Measurements from ENCODE around the gene RMDN2.
"Not testable (repeated sequence)": the region's sequence is repeated elsewhere in the genome, so short reads cannot be mapped to it uniquely, and the experiment has no call there.

Gene RMDN2

DNA sequence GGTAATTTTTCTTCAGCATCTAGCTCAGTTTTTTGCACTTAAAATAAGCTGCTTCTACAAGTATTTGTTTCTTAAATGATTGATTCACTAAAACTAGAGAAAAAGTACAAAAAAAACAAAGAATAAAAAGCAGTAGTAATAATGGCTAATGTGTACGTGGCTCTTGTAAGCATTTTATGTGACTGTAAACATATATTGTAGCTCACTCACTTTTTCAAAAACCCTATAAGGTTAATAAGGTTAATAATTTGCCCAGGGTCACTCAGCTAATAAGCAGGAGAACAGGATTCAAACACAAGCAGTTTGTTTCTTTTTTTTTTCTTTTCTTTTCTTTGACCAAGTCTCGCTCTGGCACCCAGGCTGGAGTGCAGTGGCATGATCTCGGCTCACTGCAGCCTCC lies 67.5 kb downstream of the RMDN2 start:
- DNase-seq (ENCODE audit: low spot score), result no peak

DNA sequence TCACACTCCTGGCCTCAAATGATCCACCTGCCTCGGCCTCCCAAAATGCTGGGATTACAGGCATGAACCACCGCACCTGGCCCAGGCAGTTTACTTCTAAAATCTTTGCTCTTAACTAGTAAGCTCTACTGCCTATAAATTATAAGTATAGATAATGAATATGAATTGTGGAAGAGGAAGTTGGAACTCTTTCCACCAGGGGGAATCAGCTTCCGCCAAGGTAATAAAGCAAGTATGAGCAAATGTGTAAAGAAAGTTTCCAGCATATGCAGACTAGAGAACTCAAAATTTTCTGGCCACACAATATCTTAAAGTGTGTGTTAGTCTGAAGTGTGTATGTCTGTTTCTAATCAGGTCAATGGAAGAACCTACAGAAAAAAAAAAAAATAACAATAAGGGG lies 68.1 kb downstream of the RMDN2 start:
- no peak for DNase-seq (ENCODE audit: low spot score)

DNA sequence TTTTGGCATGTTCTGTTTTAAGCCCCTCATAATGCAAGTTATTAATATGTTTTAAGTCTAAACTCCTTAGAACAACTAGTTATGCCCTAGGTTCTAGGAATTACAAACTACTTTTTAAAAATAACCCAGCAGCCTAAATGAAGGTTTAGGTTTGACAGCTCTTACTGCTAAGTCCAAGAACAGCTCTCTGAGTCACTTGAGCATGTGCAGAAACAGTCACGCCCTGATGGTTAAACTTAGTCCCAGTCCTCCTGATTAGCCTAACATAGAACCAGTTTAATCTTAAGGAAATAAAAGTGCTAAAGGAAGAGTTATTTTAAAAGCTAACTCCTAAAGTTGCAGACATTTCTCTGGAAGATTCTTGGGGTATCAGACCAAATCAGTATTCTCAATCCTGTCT lies 72.5 kb downstream of the RMDN2 start:
- no peak for DNase-seq (ENCODE audit: low spot score)

DNA sequence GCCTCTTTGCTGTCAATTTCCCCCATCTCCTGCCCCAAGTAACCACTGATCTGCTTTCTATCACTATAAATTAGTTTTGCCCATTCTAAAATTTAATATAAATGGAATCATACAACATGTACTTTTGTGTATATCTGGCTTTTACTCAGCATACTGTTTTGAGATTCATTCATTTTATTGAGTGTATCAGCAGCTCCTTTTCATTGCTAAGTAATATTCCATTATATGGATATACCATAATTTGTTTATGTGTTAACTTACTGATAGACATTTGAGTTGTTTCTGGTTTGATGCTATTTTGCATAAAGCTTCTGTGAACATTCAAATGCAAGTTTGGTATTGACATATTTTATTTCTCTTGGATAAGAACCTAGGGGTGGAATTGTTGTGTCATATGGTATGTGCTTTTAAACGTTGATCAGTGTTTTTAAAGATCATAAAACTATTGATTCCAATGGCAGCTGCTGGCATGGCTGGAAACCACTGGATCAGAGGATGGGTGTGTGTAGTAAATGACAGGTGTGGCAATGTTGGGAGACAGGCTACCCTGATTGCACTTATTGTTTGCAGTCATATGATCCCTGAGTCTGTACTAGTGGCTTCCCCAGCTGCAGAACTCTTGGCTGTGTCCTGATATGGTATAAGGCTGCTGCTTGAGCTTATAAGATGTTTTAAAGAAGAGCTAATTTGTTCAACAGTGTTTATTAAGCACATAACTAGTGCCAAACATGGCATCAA lies 75.6 kb downstream of the RMDN2 start:
- no peak for DNase-seq (ENCODE audit: low spot score)

DNA sequence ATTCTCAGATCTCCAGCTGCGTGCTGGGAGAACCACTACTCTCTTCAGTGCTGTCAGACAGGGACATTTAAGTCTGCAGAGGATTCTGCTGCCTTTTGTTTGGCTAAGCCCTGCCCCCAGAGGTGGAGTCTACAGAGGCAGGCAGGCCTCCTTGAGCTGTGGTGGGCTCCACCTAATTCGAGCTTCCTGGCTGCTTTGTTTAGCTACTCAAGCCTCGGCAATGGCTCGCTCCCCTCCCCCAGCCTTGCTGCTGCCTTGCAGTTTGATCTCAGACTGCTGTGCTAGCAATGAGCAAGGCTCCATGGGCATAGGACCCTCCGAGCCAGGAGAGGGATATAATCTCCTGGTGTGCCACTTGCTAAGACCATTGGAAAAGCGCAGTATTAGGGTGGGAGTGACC lies 85.1 kb downstream of the RMDN2 start:
- not testable (repeated sequence) for DNase-seq (ENCODE audit: low spot score)

DNA sequence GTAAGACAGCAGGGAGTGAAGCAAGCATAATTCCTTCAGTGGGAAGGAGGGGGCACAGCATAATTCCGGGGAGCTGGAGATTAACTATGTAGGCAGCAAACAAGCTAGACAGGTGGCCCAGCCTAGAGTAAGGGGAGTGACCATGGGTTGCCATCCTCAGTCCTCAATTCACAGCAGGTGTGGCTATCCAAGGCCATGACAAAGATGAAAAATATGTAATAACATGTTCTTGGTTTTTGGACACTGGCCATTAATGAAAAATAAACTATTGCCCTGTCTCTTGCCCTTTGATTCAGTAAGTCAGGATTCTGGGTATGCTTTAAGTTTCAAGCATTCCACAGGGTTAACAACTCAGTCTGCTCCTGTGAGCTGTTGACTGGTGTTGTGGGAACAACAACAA lies 85.9 kb downstream of the RMDN2 start:
- no peak for DNase-seq (ENCODE audit: low spot score)

DNA sequence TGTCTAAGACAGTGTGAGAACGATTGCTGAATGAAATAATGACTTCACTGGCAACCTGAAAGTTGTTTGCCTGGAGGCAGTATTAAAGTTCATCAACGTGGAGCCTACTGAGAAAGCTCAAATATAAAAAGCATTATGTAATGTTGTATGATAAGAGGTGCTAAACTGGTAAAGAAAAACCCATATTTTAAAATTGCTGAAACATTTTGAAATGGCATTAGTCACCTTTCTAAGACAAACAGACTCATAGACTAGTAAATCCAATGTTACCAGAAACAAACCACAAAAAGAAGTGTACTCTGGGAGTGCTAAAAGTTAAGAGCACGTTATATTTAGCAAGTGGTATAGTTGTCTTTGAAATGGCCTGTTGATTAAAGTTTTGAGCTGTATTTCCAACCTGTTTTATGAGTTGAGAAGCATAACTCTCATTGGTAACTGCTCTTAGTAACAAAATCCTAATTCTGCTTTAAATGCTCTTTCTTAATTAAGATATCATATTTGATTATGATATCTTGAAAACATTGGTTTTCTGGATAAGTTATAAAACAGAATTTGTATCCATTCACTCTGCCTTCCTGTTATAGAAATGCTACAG lies 88.2 kb downstream of the RMDN2 start:
- no peak for DNase-seq (ENCODE audit: low spot score)

DNA sequence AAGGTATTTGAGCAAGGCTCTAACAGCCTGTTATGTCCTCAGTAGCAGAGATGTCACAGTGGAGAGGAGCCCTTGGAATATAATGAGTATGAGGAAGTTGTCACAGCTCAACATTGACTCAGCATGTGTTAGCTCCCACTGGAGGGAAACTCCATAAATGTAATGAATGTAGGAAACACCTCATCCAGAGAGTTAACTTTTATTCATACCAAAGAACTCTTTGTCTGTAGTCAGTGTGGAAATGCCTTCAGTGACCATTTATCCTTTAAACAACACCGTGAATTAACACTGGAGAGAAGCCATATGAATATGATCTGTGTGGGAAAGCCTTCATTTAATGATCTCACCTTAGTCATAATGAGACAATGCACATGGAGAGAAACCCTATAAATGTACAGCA lies 91.1 kb downstream of the RMDN2 start:
- no peak for DNase-seq (ENCODE audit: low spot score)

DNA sequence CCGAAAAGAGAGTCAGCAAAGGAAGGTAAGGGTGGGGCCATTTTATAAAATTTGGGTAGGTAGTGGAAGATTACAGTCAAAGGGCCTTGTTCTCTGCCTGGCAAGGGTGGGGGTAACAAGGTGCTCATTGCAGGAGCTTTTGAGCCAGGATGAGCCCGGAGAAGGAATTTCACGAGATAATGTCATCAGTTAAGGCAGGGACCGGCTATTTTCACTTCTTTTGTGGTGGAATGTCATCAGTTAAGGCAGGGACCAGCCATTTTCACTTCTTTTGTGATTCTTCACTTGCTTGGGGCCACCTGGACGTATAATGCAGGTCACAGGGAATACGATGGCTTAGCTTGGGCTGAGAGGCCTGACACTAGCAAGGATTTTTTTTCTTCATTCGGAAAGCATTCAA lies 92.7 kb downstream of the RMDN2 start:
- no peak for DNase-seq (ENCODE audit: low spot score)

DNA sequence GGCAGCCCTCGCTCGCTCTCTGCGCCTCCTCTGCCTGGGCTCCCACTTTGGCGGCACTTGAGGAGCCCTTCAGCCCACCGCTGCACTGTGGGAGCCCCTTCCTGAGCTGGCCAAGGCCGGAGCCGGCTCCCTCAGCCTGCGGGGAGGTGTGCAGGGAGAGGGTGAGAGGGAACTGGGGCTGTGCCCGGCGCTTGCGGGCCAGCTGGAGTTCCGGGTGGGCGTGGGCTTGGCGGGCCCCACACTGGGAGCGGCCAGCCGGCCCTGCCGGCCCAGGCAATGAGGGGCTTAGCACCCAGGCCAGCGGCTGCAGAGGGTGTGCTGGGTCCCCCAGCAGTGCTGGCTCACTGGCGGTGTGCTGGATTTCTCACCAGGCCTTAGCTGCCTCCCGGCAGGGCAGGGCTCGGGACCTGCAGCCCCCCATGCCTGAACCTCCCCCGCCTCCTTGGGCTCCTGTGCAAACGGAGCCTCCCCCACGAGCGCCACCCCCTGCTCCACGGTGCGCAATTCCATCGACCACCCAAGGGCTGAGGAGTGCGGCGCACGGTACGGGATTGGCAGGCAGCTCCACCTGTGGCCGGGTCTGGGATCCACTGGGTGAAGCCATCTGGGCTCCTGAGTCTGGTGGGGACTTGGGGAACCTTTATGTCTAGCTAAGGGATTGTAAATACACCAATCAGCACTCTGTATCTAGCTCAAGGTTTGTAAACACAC lies 95.4 kb downstream of the RMDN2 start:
- DNase-seq (ENCODE audit: low spot score), result not testable (repeated sequence)

DNA sequence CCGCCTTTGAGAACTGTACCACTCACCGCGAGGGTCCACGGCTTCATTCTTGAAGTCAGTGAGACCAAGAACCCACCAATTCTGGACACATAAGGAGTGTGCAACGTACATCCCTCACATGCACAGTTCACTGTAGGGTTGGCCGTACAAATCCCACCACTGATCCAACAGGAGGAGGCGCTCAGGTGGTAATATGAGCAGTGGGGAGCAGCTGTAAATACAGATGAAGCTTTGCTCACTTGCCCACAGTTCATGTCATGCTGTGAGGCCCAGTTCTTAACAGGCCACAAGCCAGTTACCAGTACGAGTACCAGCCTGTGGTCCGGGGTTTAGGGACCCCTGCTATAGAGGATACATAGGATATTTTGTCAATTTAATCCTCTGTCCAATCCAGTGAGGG lies 96.5 kb downstream of the RMDN2 start:
- DNase-seq (ENCODE audit: low spot score), result no peak

DNA sequence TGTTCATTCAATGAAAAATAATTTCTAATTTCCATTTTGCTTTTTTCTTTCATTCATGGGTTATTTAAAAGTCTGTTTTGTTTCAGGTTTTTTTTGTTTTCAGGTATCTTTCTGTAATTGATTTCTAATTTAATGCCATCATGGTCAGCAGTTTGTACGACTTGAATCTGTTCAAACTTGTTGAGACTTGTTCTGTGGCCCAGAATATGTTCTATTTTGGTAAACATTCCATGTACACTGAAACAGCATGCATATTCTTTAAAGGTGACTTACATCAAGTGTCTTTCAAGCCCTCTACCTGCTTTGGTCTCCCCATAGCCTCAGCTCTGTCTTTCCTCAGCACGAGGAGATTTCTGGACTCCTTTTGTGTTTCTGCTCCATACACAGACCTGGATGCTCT lies 101.8 kb downstream of the RMDN2 start:
- DNase-seq (ENCODE audit: low spot score), result no peak

DNA sequence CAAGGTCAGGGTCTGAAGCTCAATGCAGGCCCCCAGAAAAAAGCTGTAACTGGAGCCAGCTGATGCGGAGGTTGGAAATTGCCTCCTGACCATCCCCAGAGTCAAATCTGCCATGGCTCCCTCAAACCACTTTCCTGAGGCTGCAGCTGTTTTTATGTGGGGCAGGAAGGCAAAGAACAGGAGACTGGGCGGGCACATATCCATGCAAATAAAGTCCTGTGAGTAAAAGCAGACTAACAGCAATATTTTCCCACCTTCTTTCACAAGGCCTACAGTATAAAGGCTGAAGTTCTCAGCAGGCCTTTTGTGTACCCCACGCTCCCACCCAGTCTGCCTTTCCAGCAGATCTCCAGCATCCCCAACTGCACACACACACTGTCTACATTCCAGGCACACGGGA lies 103.7 kb downstream of the RMDN2 start:
- DNase-seq (ENCODE audit: low spot score), result no peak

DNA sequence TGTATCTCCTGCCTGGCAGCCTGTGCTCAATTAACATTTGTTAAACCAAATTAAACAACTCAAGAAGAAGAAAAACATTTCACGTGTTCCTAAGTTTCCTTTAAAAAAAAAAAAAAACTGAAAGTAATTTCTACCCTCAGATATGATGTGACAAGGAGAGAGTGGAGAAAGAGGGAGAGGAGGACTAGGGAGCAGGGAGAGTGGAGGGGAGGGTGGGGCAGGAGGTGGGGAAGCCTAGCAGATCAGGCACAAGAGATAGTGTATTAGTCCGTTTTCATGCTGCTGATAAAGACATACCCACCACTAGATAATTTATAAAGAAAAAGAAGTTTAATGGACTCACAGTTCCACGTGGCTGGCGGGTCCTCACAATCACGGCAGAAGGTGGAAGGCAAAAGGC lies 104.4 kb downstream of the RMDN2 start:
- DNase-seq (ENCODE audit: low spot score), result no peak

DNA sequence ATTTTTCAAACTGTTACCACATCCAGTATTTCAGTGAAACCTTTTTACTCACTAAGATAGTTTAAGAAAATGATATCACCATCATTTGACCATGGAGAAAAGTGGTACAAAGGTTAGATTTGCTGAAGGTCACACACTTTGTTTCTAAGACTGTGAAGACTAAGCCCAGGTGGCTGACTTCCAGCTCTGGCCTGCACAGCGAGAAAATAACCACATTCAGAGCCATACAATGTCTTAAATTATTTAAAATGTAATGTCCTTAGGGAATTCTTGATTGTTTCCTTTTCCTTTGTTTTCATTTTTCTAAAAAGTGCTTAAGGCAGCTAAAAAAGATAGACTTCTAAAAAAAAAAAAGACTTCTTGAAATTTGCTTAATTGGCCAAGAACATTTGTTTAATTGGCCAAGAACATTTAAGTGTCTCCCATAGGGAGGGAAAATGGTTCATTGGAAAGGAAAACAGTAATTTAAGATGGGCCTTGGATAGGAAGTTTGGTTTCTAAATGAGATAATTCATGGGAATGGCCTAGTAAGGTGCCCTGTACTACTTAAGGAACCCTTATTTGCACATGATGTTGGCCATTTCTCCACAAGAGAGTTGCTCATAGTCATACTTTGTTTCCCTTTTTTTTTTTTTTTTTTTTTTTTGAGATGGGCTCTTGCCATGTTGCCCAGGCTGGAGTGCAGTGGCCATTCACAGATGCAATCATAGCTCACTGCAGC lies 105.7 kb downstream of the RMDN2 start:
- no peak for DNase-seq (ENCODE audit: low spot score)

DNA sequence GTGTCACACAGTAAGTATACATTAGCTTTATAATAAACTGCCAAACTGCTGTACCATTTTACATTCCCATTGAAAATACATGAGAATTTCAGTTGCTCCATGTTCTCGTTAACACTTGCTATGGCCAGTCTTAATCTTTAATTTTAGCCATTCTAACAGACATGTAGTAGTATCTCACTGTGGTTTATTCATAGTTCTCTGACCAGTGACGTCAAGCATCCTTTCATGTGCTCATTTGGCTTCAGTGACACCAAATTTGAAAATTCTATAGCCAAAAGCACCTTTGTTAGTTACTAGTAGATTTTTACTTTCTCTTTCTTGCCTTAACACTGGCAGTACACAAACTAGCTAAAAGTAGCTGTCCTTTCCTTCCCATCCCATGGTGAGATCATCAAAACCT lies 107.9 kb downstream of the RMDN2 start:
- no peak for DNase-seq (ENCODE audit: low spot score)

DNA sequence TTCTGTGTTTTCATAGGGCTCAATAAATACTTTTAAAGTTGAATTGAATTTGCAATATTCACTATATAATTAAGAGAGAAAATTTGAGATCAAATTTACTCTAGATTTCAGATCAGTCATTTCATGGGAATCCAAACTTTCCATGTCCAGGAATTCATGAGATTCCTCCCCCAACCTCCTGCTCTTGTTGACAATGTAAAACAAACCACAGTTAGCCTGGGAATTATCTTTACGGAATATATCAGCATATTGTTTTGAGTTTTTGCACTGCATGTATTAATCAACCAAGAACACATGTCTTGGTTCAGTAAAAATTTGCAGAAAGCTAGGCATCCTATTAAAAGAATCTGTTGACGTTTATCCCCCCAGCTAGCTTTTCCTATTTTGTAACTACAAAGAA lies 108.6 kb downstream of the RMDN2 start:
- DNase-seq (ENCODE audit: low spot score), result no peak

DNA sequence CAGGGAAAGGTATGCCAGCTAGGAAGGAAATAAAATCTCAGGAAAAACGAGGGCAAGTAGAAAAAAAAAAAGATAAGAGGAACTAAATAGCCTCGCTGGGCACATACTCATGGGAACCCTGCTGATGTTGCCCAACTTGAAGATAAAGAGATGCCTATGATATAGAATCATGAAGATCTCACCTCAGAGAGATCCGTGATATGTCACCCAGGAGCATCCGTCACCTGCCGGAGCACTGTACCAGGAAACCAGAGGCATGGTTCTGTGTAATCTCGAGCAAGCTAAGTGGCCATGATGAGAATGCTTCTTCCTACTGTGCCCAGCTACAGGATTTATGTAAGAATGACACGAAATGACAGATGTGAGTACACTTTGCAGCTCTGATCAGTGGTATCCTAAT lies 110.9 kb downstream of the RMDN2 start:
- DNase-seq (ENCODE audit: low spot score), result no peak

DNA sequence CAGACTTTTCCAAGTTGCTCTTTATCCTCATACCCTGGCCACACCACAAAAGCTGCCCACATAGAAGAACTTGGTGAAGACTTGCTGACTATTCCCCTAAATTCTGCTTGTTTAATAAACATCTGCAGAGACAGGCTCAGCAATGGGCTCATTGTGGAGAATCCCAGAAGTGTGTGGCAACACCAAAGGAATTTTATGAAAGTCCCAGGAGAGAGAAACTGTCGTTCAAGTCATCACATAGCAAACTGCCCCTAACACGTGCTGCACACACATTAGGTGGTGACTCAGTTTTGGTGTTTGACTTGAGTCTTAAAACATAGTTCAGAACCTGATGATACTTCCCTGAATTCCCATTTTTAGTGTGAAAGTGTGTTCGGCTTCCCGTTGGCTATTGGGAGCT lies 112.2 kb downstream of the RMDN2 start:
- DNase-seq (ENCODE audit: low spot score), result no peak

DNA sequence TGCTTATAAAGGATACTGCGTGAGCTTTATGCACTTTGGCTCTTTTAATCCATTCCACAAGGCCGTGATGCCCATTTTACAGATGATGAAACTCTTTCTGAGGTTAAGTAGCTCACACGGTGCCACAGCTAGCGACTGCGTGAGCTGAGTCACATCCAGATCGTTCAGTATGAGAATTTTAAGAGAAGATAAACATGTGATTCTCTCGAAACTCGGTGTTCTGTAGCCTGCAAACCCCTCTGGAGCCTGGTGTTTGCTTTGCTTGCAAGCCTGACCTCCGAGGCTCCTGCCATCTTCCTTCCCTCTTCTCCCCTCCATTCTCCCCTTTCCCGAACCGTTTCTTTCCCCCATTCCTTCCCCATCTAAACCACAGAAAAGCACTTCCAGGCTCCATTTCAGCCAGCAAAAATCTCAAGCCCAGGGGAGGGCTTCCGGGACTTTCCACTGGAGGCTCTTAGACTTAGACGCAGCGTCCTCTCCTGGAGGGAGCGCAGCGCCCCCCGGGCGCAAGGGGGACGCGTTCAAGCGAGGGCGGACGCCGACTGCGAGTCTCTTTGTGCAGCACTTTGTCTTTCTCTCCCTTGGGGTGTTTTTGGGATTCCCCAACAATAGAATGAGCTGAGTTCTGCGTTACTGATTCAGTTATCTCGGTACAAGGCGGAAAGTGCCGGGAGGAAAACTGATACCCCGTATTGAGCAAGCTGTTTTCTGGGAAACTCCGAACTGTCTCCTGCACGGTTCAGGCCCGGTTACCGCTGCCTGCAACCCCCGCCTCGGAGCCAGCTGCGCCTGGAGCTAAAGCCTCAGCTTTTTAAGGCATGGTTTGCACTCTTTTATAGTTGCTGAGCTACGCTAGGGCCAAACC lies 112.9 kb downstream of the RMDN2 start:
- DNase-seq (ENCODE audit: low spot score), result peak; percentile 65

DNA sequence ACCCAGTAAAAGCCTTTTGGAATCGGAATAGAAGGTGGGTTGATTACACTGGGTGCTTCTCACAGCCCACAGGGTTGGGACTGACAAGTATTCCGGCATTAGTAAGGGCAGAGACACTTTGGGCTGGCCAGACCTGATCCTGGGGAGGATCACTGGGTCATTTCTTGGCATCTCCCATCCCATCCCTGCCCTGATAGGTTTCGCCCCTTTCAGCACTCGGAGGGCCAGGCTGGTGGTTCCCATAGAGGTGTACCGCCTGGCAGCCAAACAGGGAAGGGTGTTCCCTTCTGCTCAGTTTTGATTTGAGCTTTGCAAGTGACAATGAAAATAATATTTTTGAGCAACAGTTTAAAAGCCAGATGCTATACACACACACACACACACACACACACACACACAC lies 113.6 kb downstream of the RMDN2 start:
- no peak for DNase-seq (ENCODE audit: low spot score)

All from ecto neural progenitor cell (in vitro differentiated cells).